CD8-positive, alpha-beta memory T cell (primary cell): ENCODE results near the gene GLYATL2. TPM values are rescaled to one million over a fixed set of nuclear protein-coding genes. Genes with fewer than 3 reads are reported as not detected.

Source experiments
- CTCF ChIA-PET: fragments of 350-600 bp; sonication (Branson Sonifier 250); formaldehyde crosslinking; loops from one replicate; lab custom pipeline; 2021; ENCODE audit warnings: antibody characterized with exemption; lab: Charles Lee
- POLR2A ChIA-PET: fragments of 350-600 bp; sonication (Branson Sonifier 250); formaldehyde crosslinking; loops from one replicate; lab custom pipeline; 2021; ENCODE audit warnings: antibody characterized with exemption; lab: Charles Lee
- DNase-seq, 5 donors: peaks; one replicate each; pipeline versions ENCODE4 v3.0.0 to v3.0.0-alpha.2; 2020 to 2022; ENCODE audit warnings: mixed read lengths in 1 of 5
- H3K27ac ChIP-seq: one replicate; pipeline ENCODE4 v1.7.0; 2013; ENCODE audit warnings: low read depth, mild to moderate bottlenecking, low read length, moderate library complexity
- H3K27me3 ChIP-seq: 2 replicates; pipeline ENCODE4 v1.7.0; 2013; ENCODE audit warnings: low read length, mild to moderate bottlenecking; ENCODE audit not compliant: insufficient read depth, poor library complexity, severe bottlenecking
- H3K36me3 ChIP-seq: 2 replicates; pipeline ENCODE4 v1.7.0; 2013; ENCODE audit warnings: mild to moderate bottlenecking, low read length, moderate library complexity; ENCODE audit not compliant: insufficient read depth
- H3K4me1 ChIP-seq: 2 replicates; pipeline ENCODE4 v1.7.0; 2013; ENCODE audit warnings: mild to moderate bottlenecking, low read length, moderate library complexity; ENCODE audit not compliant: insufficient read depth
- H3K4me3 ChIP-seq: 2 replicates; pipeline ENCODE4 v1.7.0; 2013; ENCODE audit warnings: mild to moderate bottlenecking, low read length
- H3K9me3 ChIP-seq: 2 replicates; pipeline ENCODE4 v1.7.0; 2013; ENCODE audit warnings: mild to moderate bottlenecking, low read length
- H3K27ac Mint-ChIP-seq, 8 donors: one replicate each; pipeline ENCODE4 v1.8.0; 2020 to 2021; ENCODE audit warnings: mixed read lengths in 8 of 8, mild to moderate bottlenecking in 6 of 8, inconsistent platforms in 3 of 8, moderate library complexity in 3 of 8
- H3K27me3 Mint-ChIP-seq, 2 donors: one replicate each; pipeline ENCODE4 v1.8.0; 2020 to 2021; ENCODE audit warnings: mixed read lengths in 2 of 2, mild to moderate bottlenecking in 1 of 2, moderate library complexity in 1 of 2
- H3K36me3 Mint-ChIP-seq, 3 donors: one replicate each; pipeline ENCODE4 v1.8.0; 2020 to 2021; ENCODE audit warnings: mixed read lengths in 3 of 3, inconsistent platforms in 1 of 3, mild to moderate bottlenecking in 1 of 3
- H3K4me1 Mint-ChIP-seq, 3 donors: one replicate each; pipeline ENCODE4 v1.8.0; 2020 to 2021; ENCODE audit warnings: mixed read lengths in 3 of 3, inconsistent platforms in 1 of 3, mild to moderate bottlenecking in 1 of 3
- H3K4me3 Mint-ChIP-seq, 7 donors: one replicate each; pipeline ENCODE4 v1.8.0; 2020 to 2021; ENCODE audit warnings: mixed read lengths in 7 of 7, mild to moderate bottlenecking in 6 of 7, moderate library complexity in 4 of 7, inconsistent platforms in 2 of 7
- H3K9me3 Mint-ChIP-seq, 5 donors: one replicate each; pipeline ENCODE4 v1.8.0; 2020 to 2022; ENCODE audit warnings: mixed read lengths in 5 of 5, mild to moderate bottlenecking in 3 of 5, moderate library complexity in 2 of 5, inconsistent platforms in 1 of 5
- polyA plus RNA-seq: library from polyadenylated mRNA; unstranded; fragments of 300-500 nt; fragmentation: Illumina TruSeq; gene quantifications from one replicate; pipeline ENCODE4 v1.2.3, GENCODE V29; 2021
- total RNA-seq, 2 experiments: library from RNA; stranded (reverse); gene quantifications; one replicate each; pipeline ENCODE4 v1.2.3, GENCODE V29; 2021

The GLYATL2 gene
- total and polyA plus RNA-seq, 3 experiments from 2014 or later: not detected

- Histone ChIP-seq H3K36me3 (no peaks in the 10 kb centered on the region), H3K4me1 (no peaks in the 10 kb centered on the region), H3K27ac (no peak overlapping the region), H3K9me3 (no peaks in the 10 kb centered on the region), H3K4me3 (no peak overlapping the region), H3K27me3 (no peaks in the 10 kb centered on the region)
- Mint-ChIP-seq H3K27me3 (peaks cover 4 to 16% of the 10 kb centered on the region in 2 donors), H3K9me3 (peaks cover 0 to 13% (median 5%) of the 10 kb centered on the region in 5 donors), H3K4me3 (no peak overlapping the region), H3K36me3 (no peaks in the 10 kb centered on the region), H3K27ac (no peak overlapping the region), H3K4me1 (no peaks in the 10 kb centered on the region)
- POLR2A ChIA-PET: no interaction called here
- no peak for DNase-seq
- CTCF ChIA-PET: no interaction called here
Observed at GRCh38 chr11:58829786-58830185, 14.7 kb downstream of the GLYATL2 start.

GRCh38 chr11:58813693-58814092, 30.8 kb downstream of the GLYATL2 start:
- Mint-ChIP-seq H3K4me3 (no peak overlapping the region), H3K27ac (no peak overlapping the region), H3K9me3 (peaks cover 0 to 24% (median 14%) of the 10 kb centered on the region in 5 donors), H3K36me3 (no peaks in the 10 kb centered on the region), H3K27me3 (peaks cover 2 to 15% of the 10 kb centered on the region in 2 donors), H3K4me1 (no peaks in the 10 kb centered on the region)
- H3K4me1 ChIP-seq: no peaks in the 10 kb centered on the region
- H3K27ac ChIP-seq: no peak overlapping the region
- POLR2A ChIA-PET: no interaction called here
- H3K27me3 ChIP-seq: no peaks in the 10 kb centered on the region
- CTCF ChIA-PET: no interaction called here
- H3K36me3 ChIP-seq: no peaks in the 10 kb centered on the region
- no peak for DNase-seq
- no peak overlapping the region for H3K4me3 ChIP-seq
- H3K9me3 ChIP-seq: no peaks in the 10 kb centered on the region

- DNase-seq: no peak
- H3K9me3 ChIP-seq: no peaks in the 10 kb centered on the region
- POLR2A ChIA-PET: no interaction called here
- Mint-ChIP-seq H3K4me1 (no peaks in the 10 kb centered on the region), H3K27me3 (peaks cover 5 to 12% of the 10 kb centered on the region in 2 donors), H3K4me3 (no peak overlapping the region), H3K9me3 (peaks cover 0 to 20% (median 13%) of the 10 kb centered on the region in 5 donors), H3K36me3 (no peaks in the 10 kb centered on the region), H3K27ac (no peak overlapping the region)
- H3K4me3 ChIP-seq: no peak overlapping the region
- no peak overlapping the region for H3K27ac ChIP-seq
- H3K4me1 ChIP-seq: no peaks in the 10 kb centered on the region
- H3K36me3 ChIP-seq: no peaks in the 10 kb centered on the region
- no peaks in the 10 kb centered on the region for H3K27me3 ChIP-seq
- CTCF ChIA-PET: no interaction called here
Observed at GRCh38 chr11:58811499-58811898, 33.0 kb downstream of the GLYATL2 start.

GRCh38 chr11:58807343-58807742, 37.2 kb downstream of the GLYATL2 start:
- Histone ChIP-seq H3K4me1 (no peaks in the 10 kb centered on the region), H3K36me3 (no peaks in the 10 kb centered on the region), H3K9me3 (no peaks in the 10 kb centered on the region), H3K27me3 (no peaks in the 10 kb centered on the region), H3K4me3 (no peak overlapping the region), H3K27ac (no peak overlapping the region)
- H3K27ac Mint-ChIP-seq: no peak overlapping the region
- peaks cover 5 to 12% of the 10 kb centered on the region in 2 donors for H3K27me3 Mint-ChIP-seq
- H3K4me1 Mint-ChIP-seq: no peaks in the 10 kb centered on the region
- CTCF ChIA-PET: no interaction called here
- H3K4me3 Mint-ChIP-seq: no peak overlapping the region
- POLR2A ChIA-PET: no interaction called here
- no peaks in the 10 kb centered on the region for H3K36me3 Mint-ChIP-seq
- peaks cover 0 to 3% (median 0%) of the 10 kb centered on the region in 5 donors for H3K9me3 Mint-ChIP-seq
- no peak for DNase-seq

- Mint-ChIP-seq H3K36me3 (no peaks in the 10 kb centered on the region), H3K4me1 (no peaks in the 10 kb centered on the region), H3K9me3 (no peaks in the 10 kb centered on the region), H3K27ac (no peak overlapping the region), H3K27me3 (peaks cover 5 to 10% of the 10 kb centered on the region in 2 donors), H3K4me3 (no peak overlapping the region)
- no peak overlapping the region for H3K4me3 ChIP-seq
- no peaks in the 10 kb centered on the region for H3K36me3 ChIP-seq
- ChIA-PET CTCF (interaction anchor here (2.0 kb wide), 1 partner anchor 16 kb away, joined by 4 read pairs; no protein-coding TSS in a partner anchor), POLR2A (no interaction called here)
- H3K27me3 ChIP-seq: no peaks in the 10 kb centered on the region
- no peak for DNase-seq
- no peaks in the 10 kb centered on the region for H3K4me1 ChIP-seq
- H3K9me3 ChIP-seq: no peaks in the 10 kb centered on the region
- H3K27ac ChIP-seq: no peak overlapping the region
Observed at GRCh38 chr11:58805065-58805464, 39.4 kb downstream of the GLYATL2 start.

GRCh38 chr11:58801974-58802545, 42.4 kb downstream of the GLYATL2 start:
- Histone ChIP-seq H3K36me3 (no peaks in the 10 kb centered on the region), H3K27me3 (no peaks in the 10 kb centered on the region), H3K4me3 (no peak overlapping the region), H3K4me1 (no peaks in the 10 kb centered on the region), H3K9me3 (no peaks in the 10 kb centered on the region), H3K27ac (no peak overlapping the region)
- Mint-ChIP-seq H3K27me3 (peaks cover 2 to 18% of the 10 kb centered on the region in 2 donors), H3K36me3 (no peaks in the 10 kb centered on the region), H3K4me1 (no peaks in the 10 kb centered on the region), H3K9me3 (no peaks in the 10 kb centered on the region), H3K4me3 (no peak overlapping the region), H3K27ac (no peak overlapping the region)
- ChIA-PET POLR2A (no interaction called here), CTCF (no interaction called here)
- DNase-seq: no peak

- no peaks in the 10 kb centered on the region for H3K9me3 Mint-ChIP-seq
- H3K4me1 Mint-ChIP-seq: no peaks in the 10 kb centered on the region
- no peak overlapping the region for H3K27ac Mint-ChIP-seq
- Histone ChIP-seq H3K27me3 (no peaks in the 10 kb centered on the region), H3K4me3 (no peak overlapping the region), H3K36me3 (no peaks in the 10 kb centered on the region), H3K27ac (no peak overlapping the region), H3K9me3 (no peaks in the 10 kb centered on the region), H3K4me1 (no peaks in the 10 kb centered on the region)
- H3K36me3 Mint-ChIP-seq: no peaks in the 10 kb centered on the region
- peaks cover 5 to 24% of the 10 kb centered on the region in 2 donors for H3K27me3 Mint-ChIP-seq
- CTCF ChIA-PET: no interaction called here
- no peak overlapping the region for H3K4me3 Mint-ChIP-seq
- POLR2A ChIA-PET: no interaction called here
- no peak for DNase-seq
Observed at GRCh38 chr11:58801302-58801701, 43.2 kb downstream of the GLYATL2 start.

GRCh38 chr11:58796333-58796732, 48.2 kb downstream of the GLYATL2 start:
- H3K9me3 Mint-ChIP-seq: peaks cover 0 to 10% (median 2%) of the 10 kb centered on the region in 5 donors
- Histone ChIP-seq H3K36me3 (no peaks in the 10 kb centered on the region), H3K27me3 (no peaks in the 10 kb centered on the region), H3K27ac (no peak overlapping the region), H3K4me3 (no peak overlapping the region), H3K9me3 (no peaks in the 10 kb centered on the region), H3K4me1 (no peaks in the 10 kb centered on the region)
- CTCF ChIA-PET: interaction anchor here (1.1 kb wide), 1 partner anchor 10 kb away, joined by 3 read pairs; no protein-coding TSS in a partner anchor
- H3K27me3 Mint-ChIP-seq: peaks cover 7 to 36% of the 10 kb centered on the region in 2 donors
- H3K4me3 Mint-ChIP-seq: no peak overlapping the region
- no peaks in the 10 kb centered on the region for H3K36me3 Mint-ChIP-seq
- no peak for DNase-seq
- H3K4me1 Mint-ChIP-seq: no peaks in the 10 kb centered on the region
- POLR2A ChIA-PET: no interaction called here
- peak overlapping the region in 1 of 8 donors; percentile 37 for H3K27ac Mint-ChIP-seq
